ENCODE results near the gene HHEX.

HHEX gene

GRCh38 chr10:92734301-92734700 is 44.5 kb downstream of the HHEX start:
- no peak for TF ChIP-seq EGR1 (IDR thresholded peaks at IDR 0.05)
- TF ChIP-seq CEBPB (IDR thresholded peaks at IDR 0.05) = no peak
- TF ChIP-seq YY1 (IDR thresholded peaks at IDR 0.05; ENCODE audit: low read depth) = no peak
- no peak for TF ChIP-seq TEAD4 (IDR thresholded peaks at IDR 0.05)
- TF ChIP-seq TAF1 (IDR thresholded peaks at IDR 0.05; ENCODE audit: low read depth) = no peak
- TF ChIP-seq USF1 (IDR thresholded peaks at IDR 0.05) = no peak
- TF ChIP-seq ZBTB7A (IDR thresholded peaks at IDR 0.05; ENCODE audit: low read depth) = no peak
- no peak for TF ChIP-seq RAD21 (IDR thresholded peaks at IDR 0.05; ENCODE audit: low read depth)
- no peak for TF ChIP-seq FOXM1 (IDR thresholded peaks at IDR 0.05; ENCODE audit: borderline replicate concordance, low read depth)
- no peak for TF ChIP-seq EP300 (IDR thresholded peaks at IDR 0.05; ENCODE audit: borderline replicate concordance)
- TF ChIP-seq TCF12 (IDR thresholded peaks at IDR 0.05; ENCODE audit: low read depth) = no peak
- no peak for TF ChIP-seq MAX (IDR thresholded peaks at IDR 0.05)
- no peak for TF ChIP-seq REST (IDR thresholded peaks at IDR 0.05; ENCODE audit: low read depth)
- TF ChIP-seq CREB1 (IDR thresholded peaks at IDR 0.05; ENCODE audit: low read depth) = no peak
- TF ChIP-seq NFIC (IDR thresholded peaks at IDR 0.05) = no peak

- TF ChIP-seq EGR1 (IDR thresholded peaks at IDR 0.05) = no peak
- TF ChIP-seq YY1 (IDR thresholded peaks at IDR 0.05; ENCODE audit: low read depth) = no peak
- TF ChIP-seq CREB1 (IDR thresholded peaks at IDR 0.05; ENCODE audit: low read depth) = no peak
- TF ChIP-seq TCF12 (IDR thresholded peaks at IDR 0.05; ENCODE audit: low read depth) = no peak
- TF ChIP-seq NFIC (IDR thresholded peaks at IDR 0.05) = no peak
- TF ChIP-seq CEBPB (IDR thresholded peaks at IDR 0.05) = no peak
- TF ChIP-seq RAD21 (IDR thresholded peaks at IDR 0.05; ENCODE audit: low read depth) = no peak
- no peak for TF ChIP-seq EP300 (IDR thresholded peaks at IDR 0.05; ENCODE audit: borderline replicate concordance)
- no peak for TF ChIP-seq MAX (IDR thresholded peaks at IDR 0.05)
- no peak for TF ChIP-seq FOXM1 (IDR thresholded peaks at IDR 0.05; ENCODE audit: borderline replicate concordance, low read depth)
- no peak for TF ChIP-seq TEAD4 (IDR thresholded peaks at IDR 0.05)
Observed at GRCh38 chr10:92735938-92736337, 46.2 kb downstream of the HHEX start.

- TF ChIP-seq REST (IDR thresholded peaks at IDR 0.05; ENCODE audit: low read depth) (no peak), YY1 (IDR thresholded peaks at IDR 0.05; ENCODE audit: low read depth) (no peak)
Observed at GRCh38 chr10:92737484-92737883, 47.7 kb downstream of the HHEX start.

GRCh38 chr10:92740762-92741161 is 51.0 kb downstream of the HHEX start:
- TF ChIP-seq USF1 (IDR thresholded peaks at IDR 0.05) = no peak
- TF ChIP-seq RAD21 (IDR thresholded peaks at IDR 0.05; ENCODE audit: low read depth) = no peak

- TF ChIP-seq TEAD4 (IDR thresholded peaks at IDR 0.05) = no peak
- no peak for TF ChIP-seq TCF12 (IDR thresholded peaks at IDR 0.05; ENCODE audit: low read depth)
- TF ChIP-seq NFIC (IDR thresholded peaks at IDR 0.05) = no peak
- TF ChIP-seq RAD21 (IDR thresholded peaks at IDR 0.05; ENCODE audit: low read depth) = no peak
Observed at GRCh38 chr10:92742331-92743228, 52.8 kb downstream of the HHEX start.

Data from Ishikawa (cell line).